HG03280 (cell line): ENCODE results near the gene GPC6.

Experiments
- ATAC-seq: cut with Tn5 transposase; IDR thresholded peaks from one replicate; pipeline ENCODE4 v1.9.1; 2021; ENCODE audit warnings: mild to moderate bottlenecking, moderate library complexity; ENCODE audit not compliant: unreplicated experiment

Gene GPC6

GRCh38 chr13:93955904-93956303, 729.3 kb downstream of the GPC6 start:
- no peak for ATAC-seq

DNA sequence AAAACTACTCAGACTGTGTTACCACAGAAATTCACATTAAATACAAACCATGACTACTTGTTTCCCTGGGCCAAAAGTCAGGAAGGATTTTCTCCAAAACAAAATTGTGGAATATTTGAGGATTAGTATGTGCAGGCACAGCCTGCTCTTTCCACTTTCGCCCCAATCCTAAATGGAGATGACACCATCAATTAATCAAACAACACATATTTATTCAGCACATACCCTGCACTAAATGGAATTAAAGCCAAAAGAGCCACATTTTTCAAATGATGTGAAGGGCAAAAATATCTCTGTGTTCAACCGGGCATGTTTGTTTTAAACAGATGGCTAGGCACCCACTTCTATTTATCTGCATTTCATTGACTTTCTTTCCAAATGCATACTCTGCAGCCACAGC, 729.8 kb downstream of the GPC6 start:
- no peak for ATAC-seq

DNA sequence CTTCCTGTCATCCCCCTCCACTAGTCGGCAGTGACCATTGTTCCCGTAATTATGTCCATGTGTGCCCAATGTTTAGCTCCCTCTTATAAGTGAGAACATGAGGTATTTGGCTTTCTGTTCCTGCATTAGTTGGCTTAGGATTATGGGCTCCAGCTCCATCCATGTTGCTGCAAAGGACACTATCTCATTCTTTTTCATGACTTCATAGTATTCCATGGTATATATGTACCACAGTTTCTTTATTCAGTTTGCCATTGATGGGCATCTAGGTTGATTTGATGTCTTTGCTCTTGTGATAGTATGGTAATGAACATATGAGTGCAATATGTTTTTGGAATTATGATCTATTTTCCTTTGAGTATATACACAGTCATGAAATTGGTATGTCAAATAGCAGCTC, 730.8 kb downstream of the GPC6 start:
- no peak for ATAC-seq

- no peak for ATAC-seq
These were observed 733.4 kb downstream of the GPC6 start for GRCh38 chr13:93959796-93960533.

DNA sequence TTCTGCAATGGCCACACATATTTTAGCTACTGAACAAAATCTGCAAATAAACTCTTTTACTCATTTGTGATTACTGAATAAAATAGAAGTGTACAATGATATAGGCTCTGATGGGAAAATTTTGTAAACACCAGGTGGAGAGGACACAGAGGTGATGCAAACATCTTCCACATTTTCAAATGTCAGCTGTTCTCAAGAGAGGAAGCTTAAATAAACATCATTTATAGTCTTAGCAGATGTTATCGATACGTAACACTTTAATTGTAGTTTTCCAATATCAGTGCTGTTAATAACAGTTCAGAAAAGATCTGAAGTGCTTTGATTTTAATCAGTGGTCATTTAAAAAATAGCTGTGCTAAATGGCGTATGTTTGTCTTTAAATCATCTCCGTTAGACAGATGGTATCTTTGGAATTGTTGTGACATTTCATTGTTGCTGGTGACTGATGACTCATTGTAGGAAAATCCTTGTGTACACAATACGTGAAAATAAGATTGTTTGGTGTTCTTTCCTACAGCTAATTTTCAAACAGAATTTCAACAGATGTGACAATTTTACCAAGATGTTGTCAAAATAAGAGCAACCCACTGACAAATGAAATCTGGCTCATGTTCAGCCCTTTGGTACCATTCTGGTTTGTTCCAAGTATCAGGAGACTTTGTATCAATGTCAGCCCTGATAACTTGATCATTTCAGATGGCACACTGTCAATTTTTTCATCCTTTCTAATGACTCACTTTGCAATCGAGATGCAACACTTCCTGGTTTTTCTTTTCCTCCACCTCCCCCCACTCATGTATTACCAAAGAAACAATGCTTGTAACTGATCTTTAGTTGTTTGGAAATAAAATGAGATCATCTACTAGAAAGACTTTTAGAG, 736.9 kb downstream of the GPC6 start:
- ATAC-seq = no peak

- no peak for ATAC-seq
These were observed 737.5 kb downstream of the GPC6 start for GRCh38 chr13:93964146-93964512.

- no peak for ATAC-seq
These were observed 739.0 kb downstream of the GPC6 start for GRCh38 chr13:93965587-93965986.

DNA sequence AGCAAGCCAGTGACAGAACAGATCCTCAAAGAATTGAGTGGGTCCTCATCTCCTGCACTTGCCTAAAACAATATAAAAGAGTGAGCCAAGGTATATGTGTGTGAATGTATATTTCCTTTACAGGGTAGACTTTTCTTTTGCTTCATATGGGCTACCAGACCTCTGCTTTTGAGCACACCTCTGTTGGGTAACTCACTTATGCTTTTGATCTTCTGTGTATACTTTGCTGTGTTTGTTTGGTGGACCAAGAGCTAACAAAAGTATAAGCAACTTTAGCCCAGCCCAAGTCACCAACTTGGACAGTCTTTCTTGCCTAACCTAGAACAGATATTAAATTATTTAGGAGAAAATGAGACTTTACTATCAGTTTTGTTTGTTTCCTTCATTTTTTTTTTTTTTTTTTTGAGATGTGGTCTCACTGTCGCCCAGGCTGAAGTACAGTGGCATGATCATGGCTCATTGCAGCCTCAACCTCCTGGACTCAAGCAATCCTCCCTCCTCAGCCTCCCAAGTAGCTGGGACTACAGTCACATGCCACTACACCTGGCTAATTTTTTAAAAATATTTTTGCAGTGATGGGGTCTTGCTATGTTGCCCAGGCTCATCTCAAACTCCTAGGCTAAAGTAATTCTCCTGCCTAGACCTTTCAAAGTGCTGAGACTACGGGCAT, 739.8 kb downstream of the GPC6 start:
- no peak for ATAC-seq

- ATAC-seq = no peak
These were observed 740.7 kb downstream of the GPC6 start for GRCh38 chr13:93967286-93967685.

DNA sequence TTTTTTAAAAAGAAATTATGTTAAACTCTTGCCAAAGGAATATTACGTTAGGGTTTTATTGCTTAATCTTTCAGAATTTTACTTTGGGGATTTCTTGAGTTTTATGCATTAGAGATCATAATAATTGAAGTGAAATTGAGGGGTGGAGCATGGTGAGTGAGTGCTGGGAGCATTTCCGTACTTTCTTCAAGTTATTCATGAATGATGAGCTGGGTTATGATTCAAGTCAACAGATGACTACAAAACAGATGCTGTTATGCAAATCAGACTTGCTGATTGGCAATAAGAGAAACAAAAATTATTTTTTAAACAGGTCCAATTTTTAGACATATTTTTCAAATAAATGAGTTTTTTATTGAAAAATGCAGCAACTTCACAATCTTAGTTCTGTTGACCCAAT, 748.6 kb downstream of the GPC6 start:
- no peak for ATAC-seq

GRCh38 chr13:93976528-93976927, 749.9 kb downstream of the GPC6 start:
- ATAC-seq = no peak

- ATAC-seq = no peak
These were observed 751.4 kb downstream of the GPC6 start for GRCh38 chr13:93977986-93978385.

GRCh38 chr13:93981426-93981977, 754.9 kb downstream of the GPC6 start:
- no peak for ATAC-seq

DNA sequence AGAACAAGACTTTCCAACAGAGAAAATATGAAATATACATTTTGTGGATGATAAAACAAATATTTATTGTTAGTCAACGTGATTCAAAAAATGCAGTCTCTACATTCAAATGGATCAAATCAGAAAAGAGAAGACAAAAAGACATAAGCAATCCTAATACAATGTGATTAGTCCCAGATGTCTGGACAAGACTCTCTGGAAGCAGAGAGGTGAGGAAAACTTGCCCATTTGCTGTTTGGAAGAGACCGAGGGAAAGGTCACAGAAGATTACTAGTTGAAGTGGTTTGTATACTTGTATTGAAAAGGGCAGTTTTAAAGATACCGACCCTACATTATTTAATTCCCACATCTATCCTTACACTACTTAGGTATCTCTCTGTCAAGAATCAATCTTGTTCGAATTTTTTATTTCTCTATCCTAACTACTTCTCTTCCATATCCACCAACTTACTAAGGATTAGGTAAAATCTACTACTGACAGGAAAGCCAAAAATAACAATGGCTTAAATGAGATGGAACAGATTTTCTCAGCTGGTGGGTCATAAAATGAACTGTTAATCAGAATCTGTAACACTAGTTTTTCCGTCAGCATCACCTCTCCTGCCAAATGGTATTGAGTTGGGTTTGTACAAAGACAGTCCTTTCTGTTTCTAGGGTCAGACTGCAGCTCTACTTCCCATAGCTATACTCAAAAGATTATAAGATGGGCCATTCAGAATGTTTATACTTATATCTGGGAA, 755.7 kb downstream of the GPC6 start:
- no peak for ATAC-seq

GRCh38 chr13:93984052-93984451, 757.4 kb downstream of the GPC6 start:
- no peak for ATAC-seq

DNA sequence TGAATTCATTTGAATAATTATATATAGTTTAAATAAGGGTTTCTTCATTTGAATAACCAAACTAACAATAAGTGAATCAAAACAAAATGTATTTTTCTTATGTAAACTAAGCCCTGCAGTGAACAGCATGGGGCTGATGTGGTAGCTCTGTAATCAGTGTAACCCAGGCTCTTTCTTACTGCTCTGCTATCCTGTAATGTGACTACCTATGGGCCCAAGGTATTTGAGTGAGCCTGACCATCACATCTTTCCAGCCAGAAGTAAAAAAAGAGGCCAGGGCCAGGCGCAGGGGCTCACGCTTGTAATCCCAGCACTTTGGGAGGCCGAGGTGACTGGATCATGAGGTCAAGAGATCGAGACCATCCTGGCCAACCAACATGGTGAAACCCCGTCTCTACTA, 758.3 kb downstream of the GPC6 start:
- no peak for ATAC-seq

DNA sequence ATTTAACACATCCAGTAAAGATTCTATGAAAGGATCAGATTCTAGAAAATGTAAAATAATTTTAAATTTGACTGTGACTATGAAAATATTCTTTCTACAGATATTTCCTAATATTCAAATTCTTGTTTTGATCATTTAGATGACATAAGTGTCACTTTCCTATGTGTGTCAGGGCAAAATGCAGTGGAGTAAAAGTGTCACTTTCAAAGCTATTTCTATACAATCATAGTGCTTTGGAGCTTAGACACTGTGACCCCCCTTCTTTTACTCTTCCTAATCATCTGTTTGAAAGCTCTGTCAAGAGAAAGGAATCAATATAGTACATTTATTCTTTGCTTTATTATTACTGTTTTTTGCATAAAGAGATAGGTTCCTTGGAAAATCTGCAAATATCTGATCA, 760.9 kb downstream of the GPC6 start:
- ATAC-seq = no peak

GRCh38 chr13:93991569-93991968, 765.0 kb downstream of the GPC6 start:
- ATAC-seq = no peak

GRCh38 chr13:93996481-93996880, 769.9 kb downstream of the GPC6 start:
- no peak for ATAC-seq

DNA sequence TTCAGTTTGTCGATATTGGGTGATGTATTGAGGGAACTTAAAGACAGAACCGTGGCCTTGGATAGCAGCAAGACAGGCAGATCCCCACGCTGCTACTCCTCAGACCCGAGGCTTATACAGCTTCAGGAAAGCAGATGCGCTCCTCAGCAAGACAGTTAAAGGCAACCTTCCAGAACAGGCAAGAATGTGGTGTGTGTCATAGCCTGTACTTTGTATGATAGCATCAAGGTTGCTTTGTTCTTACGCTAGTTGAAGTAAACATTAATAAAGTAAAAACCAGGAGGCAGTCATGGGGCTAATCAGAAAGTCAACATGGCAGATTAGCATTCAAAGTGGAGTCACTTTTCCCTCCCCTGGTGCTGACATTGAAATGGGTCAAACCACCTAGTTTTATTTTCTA, 779.7 kb downstream of the GPC6 start:
- no peak for ATAC-seq

DNA sequence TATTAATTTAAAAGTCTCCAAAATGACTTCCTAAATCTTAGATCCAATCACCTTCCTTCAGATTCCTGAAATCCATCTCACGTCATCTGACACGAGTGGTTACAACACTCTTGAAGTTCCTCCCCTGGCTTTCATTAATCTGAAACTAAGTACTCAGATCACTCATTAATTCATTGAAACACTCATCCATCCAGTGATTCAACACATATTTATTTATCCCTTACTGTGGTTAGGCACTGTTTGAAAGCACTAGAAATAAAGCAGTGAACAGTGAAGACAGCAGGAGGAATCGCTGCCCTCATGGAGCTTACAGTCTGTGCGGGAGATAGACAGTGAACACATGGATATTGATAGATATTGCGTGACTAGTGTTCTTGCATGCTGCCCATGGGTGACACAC, 780.5 kb downstream of the GPC6 start:
- no peak for ATAC-seq
